Peyer's patch (tissue), 4 donors: ENCODE results near the gene UBE2G2. TPM values are rescaled to one million over a fixed set of nuclear protein-coding genes. Genes with fewer than 3 reads are reported as not detected.

Experiments
- DNase-seq, 3 donors: peaks; one replicate each; pipeline ENCODE4 v3.0.0-alpha.2; 2017 to 2019
- H3K27ac ChIP-seq, 4 donors: fragments of 200-600 bp; sonication (generic); one replicate each; pipeline ENCODE4 v1.5.1; 2016 to 2019
- H3K27me3 ChIP-seq, 2 donors: fragments of 200-600 bp; sonication (generic); one replicate each; pipeline ENCODE4 v1.5.1; 2019
- H3K36me3 ChIP-seq, 3 donors: fragments of 200-600 bp; sonication (generic); one replicate each; pipeline ENCODE4 v1.5.1; 2016 to 2019
- H3K4me1 ChIP-seq, 4 donors: fragments of 200-600 bp; sonication (generic); one replicate each; pipeline ENCODE4 v1.5.1; 2016 to 2019
- H3K4me3 ChIP-seq, 4 donors: fragments of 200-600 bp; sonication (generic); 1 replicate in 3 of 4; 2 replicates in 1 of 4; pipeline ENCODE4 v1.5.1; 2016 to 2019; ENCODE audit warnings: mild to moderate bottlenecking in 1 of 4
- H3K9me3 ChIP-seq, 4 donors: fragments of 200-600 bp; sonication (generic); one replicate each; pipeline ENCODE4 v1.5.1; 2016 to 2019; ENCODE audit warnings: mild to moderate bottlenecking in 1 of 4
- POLR2A ChIP-seq, 2 donors: fragments of 450-650 bp; IDR thresholded peaks; one replicate each; pipeline ENCODE4 v1.5.1; 2017; ENCODE audit warnings: antibody characterized with exemption in 2 of 2, mild to moderate bottlenecking in 2 of 2, moderate library complexity in 2 of 2
- total RNA-seq, 4 donors: library from RNA; depleted of rRNA; stranded (reverse); fragments of >200 nt; gene quantifications; one replicate each; pipeline ENCODE4 v1.1.0, GENCODE V29; 2016
- TF ChIP-seq, protein P1 (sequence below), 6 experiments: fragments of 450-650 bp in 4 of 6; fragments of 200-600 bp in 2 of 6; sonication (generic) in 1 of 6; IDR thresholded peaks; one replicate each; pipeline ENCODE4 v1.5.1; 2017 to 2019; ENCODE audit warnings: antibody characterized with exemption in 6 of 6, mild to moderate bottlenecking in 3 of 6, moderate library complexity in 1 of 6

Gene UBE2G2
- total RNA-seq, 4 donors from 2014 or later, result 68.8 to 116 (median 95.1) TPM

DNA sequence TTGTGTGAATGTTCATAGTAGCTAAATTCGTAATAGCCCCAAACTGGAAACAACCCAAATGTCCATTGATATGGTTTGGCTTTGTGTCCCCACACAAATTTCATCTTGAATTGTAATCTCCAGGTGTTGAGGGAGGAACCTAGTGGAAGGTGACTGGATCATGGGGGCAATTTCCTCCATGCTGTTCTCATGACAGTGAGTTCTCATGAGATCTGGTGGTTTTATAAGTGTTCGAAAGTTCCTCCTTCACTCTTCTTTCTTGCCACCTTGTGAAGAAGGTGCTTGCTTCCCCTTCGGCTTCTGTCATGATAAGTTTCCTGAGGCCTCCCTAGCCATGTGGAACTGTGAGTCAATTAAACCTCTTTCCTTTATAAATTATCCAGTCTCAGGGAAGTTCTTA is 11.3 kb downstream of the UBE2G2 start:
- TF ChIP-seq, protein P1, sequence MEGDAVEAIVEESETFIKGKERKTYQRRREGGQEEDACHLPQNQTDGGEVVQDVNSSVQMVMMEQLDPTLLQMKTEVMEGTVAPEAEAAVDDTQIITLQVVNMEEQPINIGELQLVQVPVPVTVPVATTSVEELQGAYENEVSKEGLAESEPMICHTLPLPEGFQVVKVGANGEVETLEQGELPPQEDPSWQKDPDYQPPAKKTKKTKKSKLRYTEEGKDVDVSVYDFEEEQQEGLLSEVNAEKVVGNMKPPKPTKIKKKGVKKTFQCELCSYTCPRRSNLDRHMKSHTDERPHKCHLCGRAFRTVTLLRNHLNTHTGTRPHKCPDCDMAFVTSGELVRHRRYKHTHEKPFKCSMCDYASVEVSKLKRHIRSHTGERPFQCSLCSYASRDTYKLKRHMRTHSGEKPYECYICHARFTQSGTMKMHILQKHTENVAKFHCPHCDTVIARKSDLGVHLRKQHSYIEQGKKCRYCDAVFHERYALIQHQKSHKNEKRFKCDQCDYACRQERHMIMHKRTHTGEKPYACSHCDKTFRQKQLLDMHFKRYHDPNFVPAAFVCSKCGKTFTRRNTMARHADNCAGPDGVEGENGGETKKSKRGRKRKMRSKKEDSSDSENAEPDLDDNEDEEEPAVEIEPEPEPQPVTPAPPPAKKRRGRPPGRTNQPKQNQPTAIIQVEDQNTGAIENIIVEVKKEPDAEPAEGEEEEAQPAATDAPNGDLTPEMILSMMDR (IDR thresholded peaks at IDR 0.05), result no peak
- no peak for TF ChIP-seq POLR2A (IDR thresholded peaks at IDR 0.05)
- peaks cover 0 to 7% (median 2%) of the 10 kb centered on the region in 4 donors for H3K4me1 ChIP-seq
- H3K36me3 ChIP-seq, result no peaks in the 10 kb centered on the region
- H3K4me3 ChIP-seq, result no peak overlapping the region
- DNase-seq, result no peak
- no peak overlapping the region for H3K27ac ChIP-seq
- no peaks in the 10 kb centered on the region for H3K27me3 ChIP-seq
- H3K9me3 ChIP-seq, result no peaks in the 10 kb centered on the region

DNA sequence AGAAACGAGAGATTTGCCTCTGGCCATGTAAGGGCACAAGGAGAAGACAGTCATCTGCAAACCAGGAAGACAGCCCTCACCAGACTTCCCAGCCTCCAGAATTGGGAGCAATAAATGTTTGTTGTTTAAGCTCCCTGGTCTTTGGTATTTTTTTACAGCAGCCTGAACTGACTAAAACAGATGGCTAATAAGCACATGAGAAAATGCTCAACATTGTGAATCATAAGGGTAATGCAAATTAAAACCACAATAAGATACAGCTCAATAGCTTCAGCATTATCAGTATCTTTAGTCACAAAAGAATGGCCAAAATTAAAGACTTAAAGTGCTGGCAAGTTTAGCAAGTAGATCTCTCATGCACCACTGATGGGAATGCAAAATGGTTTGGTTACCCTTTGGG is 11.7 kb downstream of the UBE2G2 start:
- Histone ChIP-seq H3K9me3 (no peaks in the 10 kb centered on the region), H3K27me3 (no peaks in the 10 kb centered on the region), H3K4me1 (peaks cover 0 to 7% (median 2%) of the 10 kb centered on the region in 4 donors), H3K27ac (no peak overlapping the region), H3K36me3 (peaks cover 0 to under 1% (median 0%) of the 10 kb centered on the region in 3 donors), H3K4me3 (no peak overlapping the region)
- no peak for DNase-seq
- TF ChIP-seq, protein P1 (IDR thresholded peaks at IDR 0.05), result no peak
- no peak for TF ChIP-seq POLR2A (IDR thresholded peaks at IDR 0.05)

DNA sequence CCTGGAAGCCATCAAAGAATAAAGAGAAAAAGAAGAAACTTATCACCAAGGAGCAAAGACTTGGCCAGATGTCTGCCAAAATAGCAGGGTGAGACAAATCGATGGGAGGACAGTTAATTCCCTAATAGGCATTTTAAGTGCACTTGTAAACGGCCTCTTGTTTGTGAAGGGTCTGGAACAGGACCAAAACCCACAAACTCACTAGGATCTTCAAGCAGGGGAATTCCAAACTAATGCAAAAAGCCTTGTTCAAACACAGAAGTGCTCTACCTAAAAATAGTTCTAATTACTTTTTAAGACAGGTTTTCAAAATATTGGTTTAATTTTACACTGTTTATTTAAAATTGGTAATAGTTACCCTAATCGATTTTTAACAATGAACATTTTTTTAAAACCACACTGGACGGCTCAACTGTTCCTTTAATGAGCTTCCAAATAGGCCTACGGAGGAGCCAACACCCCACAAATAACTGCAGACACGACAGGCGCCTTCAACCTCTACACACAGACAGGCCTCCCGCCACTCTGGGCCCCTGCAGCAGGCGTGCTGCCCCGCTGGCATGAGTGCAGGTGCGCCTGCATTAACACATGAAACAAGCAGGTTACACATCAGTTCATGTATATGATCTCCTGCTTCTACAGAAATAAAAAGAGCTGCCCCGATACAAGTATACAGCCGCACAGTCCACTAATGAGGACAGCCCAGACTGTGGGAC is 15.8 kb downstream of the UBE2G2 start:
- H3K27me3 ChIP-seq, result no peaks in the 10 kb centered on the region
- H3K9me3 ChIP-seq, result no peaks in the 10 kb centered on the region
- no peak overlapping the region for H3K27ac ChIP-seq
- peaks cover 0 to 6% (median 0%) of the 10 kb centered on the region in 3 donors for H3K36me3 ChIP-seq
- H3K4me1 ChIP-seq, result no peaks in the 10 kb centered on the region
- H3K4me3 ChIP-seq, result no peak overlapping the region
- no peak for TF ChIP-seq POLR2A (IDR thresholded peaks at IDR 0.05)
- TF ChIP-seq, protein P1 (IDR thresholded peaks at IDR 0.05), result no peak
- no peak for DNase-seq

DNA sequence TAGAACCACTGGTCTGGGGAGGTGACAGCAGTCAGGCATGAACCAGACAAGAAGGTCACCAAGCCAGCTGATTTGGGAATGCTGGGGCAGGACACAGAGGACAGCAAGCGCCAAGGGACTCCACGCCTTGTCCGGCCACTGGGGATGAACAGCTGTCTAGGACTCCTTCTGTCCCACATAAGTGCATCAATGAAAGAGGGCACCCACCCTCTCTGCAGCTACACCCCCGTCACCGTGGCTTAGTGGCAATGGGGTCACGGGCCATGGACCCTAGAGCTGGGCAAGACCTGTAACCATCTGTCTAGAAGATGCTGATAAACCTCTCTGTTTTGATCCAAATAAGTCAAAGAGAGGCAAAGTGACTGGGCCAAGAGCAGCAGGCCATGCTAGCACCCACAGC is 16.8 kb downstream of the UBE2G2 start:
- no peak overlapping the region for H3K4me3 ChIP-seq
- H3K4me1 ChIP-seq, result no peaks in the 10 kb centered on the region
- no peaks in the 10 kb centered on the region for H3K9me3 ChIP-seq
- TF ChIP-seq, protein P1 (IDR thresholded peaks at IDR 0.05), result no peak
- no peak for TF ChIP-seq POLR2A (IDR thresholded peaks at IDR 0.05)
- DNase-seq, result no peak
- H3K36me3 ChIP-seq, result peaks cover 0 to 6% (median 0%) of the 10 kb centered on the region in 3 donors
- no peak overlapping the region for H3K27ac ChIP-seq
- no peaks in the 10 kb centered on the region for H3K27me3 ChIP-seq

DNA sequence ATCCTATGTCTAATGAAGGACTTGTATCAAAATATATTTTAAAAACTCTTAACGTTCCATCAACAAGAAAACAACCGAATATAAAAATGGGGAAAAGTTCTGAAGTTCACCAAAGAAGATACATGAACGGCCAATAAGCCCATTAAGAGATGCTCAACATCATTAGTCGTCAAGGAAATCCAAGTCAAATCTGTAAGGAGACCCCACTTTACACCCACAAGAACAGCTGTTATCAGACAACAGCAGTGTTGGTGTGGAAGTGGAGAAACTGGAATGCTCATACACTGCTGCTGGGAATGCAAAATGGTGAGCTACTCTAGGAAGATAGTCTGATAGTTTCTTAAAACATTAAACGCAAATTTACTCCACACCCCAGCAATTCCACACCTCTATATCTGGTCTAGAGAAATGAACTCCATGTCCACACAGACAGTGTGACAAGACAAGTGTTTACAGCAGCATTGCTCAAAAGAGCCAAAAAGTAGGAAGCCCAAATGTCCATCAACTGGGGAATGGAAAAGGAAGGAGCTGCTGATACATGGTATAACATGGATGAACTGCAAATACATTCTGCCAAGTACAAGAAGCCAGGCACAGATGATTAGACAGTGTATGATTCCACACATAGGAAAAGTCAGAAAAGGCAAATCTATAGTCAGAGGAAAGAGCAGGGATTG is 18.5 kb downstream of the UBE2G2 start:
- H3K27ac ChIP-seq, result no peak overlapping the region
- no peak for DNase-seq
- peaks cover 0 to 6% (median 0%) of the 10 kb centered on the region in 3 donors for H3K36me3 ChIP-seq
- H3K4me1 ChIP-seq, result peaks cover 0 to 15% (median 0%) of the 10 kb centered on the region in 4 donors
- H3K27me3 ChIP-seq, result no peaks in the 10 kb centered on the region
- H3K4me3 ChIP-seq, result no peak overlapping the region
- H3K9me3 ChIP-seq, result no peaks in the 10 kb centered on the region
- no peak for TF ChIP-seq POLR2A (IDR thresholded peaks at IDR 0.05)
- TF ChIP-seq, protein P1 (IDR thresholded peaks at IDR 0.05), result no peak
